Pancreas (tissue), 10 donors: ENCODE data around the gene ITK. TPM values are rescaled to one million over a fixed set of nuclear protein-coding genes. Genes with fewer than 3 reads are reported as not detected.

ENCODE experiments used
- ATAC-seq, 4 donors: fragments of 200-7000 bp; cut with Tn5 transposase; one replicate each; pipeline versions ENCODE4 v1.8.0 to v1.9.1; 2020; ENCODE audit warnings: mild to moderate bottlenecking in 4 of 4, moderate library complexity in 4 of 4
- DNase-seq, 6 donors: peaks; one replicate each; pipeline ENCODE4 v3.0.0-alpha.2; 2020
- FAIRE-seq: peaks from 2 replicates; lab custom pipeline; 2012; peaks lifted over from hg19 to GRCh38; lab: Jason Lieb, UNC
- H3K27ac ChIP-seq, 4 donors: fragments of 200-600 bp; sonication (generic); 1 replicate in 3 of 4; 2 replicates in 1 of 4; pipeline versions ENCODE4 v1.5.0 to v1.8.0; 2020
- H3K27me3 ChIP-seq, 4 donors: fragments of 200-600 bp; one replicate each; pipeline ENCODE4 v1.8.0; 2021
- H3K36me3 ChIP-seq, 3 donors: fragments of 200-600 bp; sonication (generic) in 1 of 3; one replicate each; pipeline versions ENCODE4 v1.5.0 to v1.8.0; 2020 to 2021
- H3K4me1 ChIP-seq, 3 donors: fragments of 200-600 bp; one replicate each; pipeline ENCODE4 v1.8.0; 2021
- H3K4me3 ChIP-seq, 4 donors: fragments of 200-600 bp; sonication (generic) in 2 of 4; one replicate each; pipeline versions ENCODE4 v1.5.0 to v1.8.0; 2020 to 2021
- H3K9me3 ChIP-seq, 4 donors: fragments of 200-600 bp; one replicate each; pipeline ENCODE4 v1.8.0; 2021
- WGBS, 2 donors: extraction: QIAGEN DNeasy Blood & Tissue Kit; methylation state at CpG; one replicate each; pipeline ENCODE4 v1.1.7; 2013; 5-methylcytosine and 5-hydroxymethylcytosine counted together
- intact Hi-C, 3 donors: fragments of 100-400 bp; cut with DNase I; formaldehyde crosslinking; loops; one replicate each; pipeline versions ENCODE4 v1.11.1 to v1.14.2; 2022
- polyA plus RNA-seq, 2 donors: library from polyadenylated mRNA; stranded (reverse); fragments of 200-250 nt; gene quantifications; one replicate each; pipeline ENCODE4 v1.2.3, GENCODE V29; 2013
- total RNA-seq, 6 donors: library from RNA; stranded (reverse); fragmentation: NEBNext Ultra II Directional in 4 of 6; extraction: Animal tissue kit (Norgen Biotek cat#: 25700) in 4 of 6; gene quantifications; one replicate each; pipeline versions ENCODE4 v1.2.1 to v1.2.4, GENCODE V29; 2021 to 2023
- TF ChIP-seq, protein P1 (sequence below), 4 donors: fragments of 200-600 bp; sonication (generic) in 3 of 4; IDR thresholded peaks; one replicate each; pipeline versions ENCODE4 v1.5.0 to v1.8.0; 2021; ENCODE audit warnings: antibody characterized with exemption in 4 of 4
- donor health status: healthy with polysubstance abuse.
- donor health status: DM: no; HTN: no; CAD: no; lungs with moderate emphysema.
- donor health status: DM: no; HTN: no; CAD: no.
- donor health status: control.
- donor health status: control.
- donor health status: Bipolar disorder and iron deficiency.
- donor health status: DM: yes; HTN: yes; CAD: no.
- donor health status: DM: no; HTN: no; CAD: no.
- donor health status: DM: no; HTN: no; CAD: no.
- donor health status: DM: yes; HTN: yes; CAD: no.

Gene ITK
- total and polyA plus RNA-seq, 8 donors, result 0.26 to 1.3 (median 0.71) TPM

GRCh38 chr5:157213527-157214243, 33.0 kb downstream of the ITK start:
- intact Hi-C loops, result no loop called here
- no peaks in the 10 kb centered on the region for H3K9me3 ChIP-seq
- no peaks in the 10 kb centered on the region for H3K4me1 ChIP-seq
- WGBS, 2 donors, result 72 to 75% methylated on average over 7 of the region's 7 CpGs
- FAIRE-seq, result no peak
- no peak for DNase-seq
- H3K36me3 ChIP-seq, result no peaks in the 10 kb centered on the region
- H3K4me3 ChIP-seq, result no peak overlapping the region
- H3K27ac ChIP-seq, result no peak overlapping the region
- TF ChIP-seq, protein P1, sequence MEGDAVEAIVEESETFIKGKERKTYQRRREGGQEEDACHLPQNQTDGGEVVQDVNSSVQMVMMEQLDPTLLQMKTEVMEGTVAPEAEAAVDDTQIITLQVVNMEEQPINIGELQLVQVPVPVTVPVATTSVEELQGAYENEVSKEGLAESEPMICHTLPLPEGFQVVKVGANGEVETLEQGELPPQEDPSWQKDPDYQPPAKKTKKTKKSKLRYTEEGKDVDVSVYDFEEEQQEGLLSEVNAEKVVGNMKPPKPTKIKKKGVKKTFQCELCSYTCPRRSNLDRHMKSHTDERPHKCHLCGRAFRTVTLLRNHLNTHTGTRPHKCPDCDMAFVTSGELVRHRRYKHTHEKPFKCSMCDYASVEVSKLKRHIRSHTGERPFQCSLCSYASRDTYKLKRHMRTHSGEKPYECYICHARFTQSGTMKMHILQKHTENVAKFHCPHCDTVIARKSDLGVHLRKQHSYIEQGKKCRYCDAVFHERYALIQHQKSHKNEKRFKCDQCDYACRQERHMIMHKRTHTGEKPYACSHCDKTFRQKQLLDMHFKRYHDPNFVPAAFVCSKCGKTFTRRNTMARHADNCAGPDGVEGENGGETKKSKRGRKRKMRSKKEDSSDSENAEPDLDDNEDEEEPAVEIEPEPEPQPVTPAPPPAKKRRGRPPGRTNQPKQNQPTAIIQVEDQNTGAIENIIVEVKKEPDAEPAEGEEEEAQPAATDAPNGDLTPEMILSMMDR (IDR thresholded peaks at IDR 0.05), result no peak
- no peaks in the 10 kb centered on the region for H3K27me3 ChIP-seq
- no peak for ATAC-seq

DNA sequence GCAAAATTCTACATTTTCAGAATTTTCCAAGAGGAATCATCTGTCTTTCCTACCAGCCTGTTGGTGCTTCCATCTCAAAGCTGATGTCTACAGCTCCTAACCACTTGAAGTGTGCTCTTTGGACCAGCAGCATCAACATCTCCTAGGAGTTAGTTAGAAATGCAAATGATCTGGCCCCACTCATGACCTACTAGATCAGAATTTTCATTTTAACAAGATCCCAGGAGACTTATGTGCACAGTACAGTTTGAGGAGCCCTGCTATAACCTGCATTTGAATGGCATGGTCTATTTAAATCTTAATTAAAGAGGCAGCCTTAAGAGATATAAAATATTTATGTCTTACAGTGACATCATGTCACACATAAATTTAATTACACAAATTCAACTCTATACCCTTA, 33.8 kb downstream of the ITK start:
- intact Hi-C loops, result no loop called here
- H3K9me3 ChIP-seq, result no peaks in the 10 kb centered on the region
- H3K36me3 ChIP-seq, result no peaks in the 10 kb centered on the region
- H3K4me3 ChIP-seq, result no peak overlapping the region
- FAIRE-seq, result no peak
- no peak overlapping the region for H3K27ac ChIP-seq
- ATAC-seq, result no peak
- TF ChIP-seq, protein P1 (IDR thresholded peaks at IDR 0.05), result no peak
- no peak for DNase-seq
- H3K27me3 ChIP-seq, result no peaks in the 10 kb centered on the region
- H3K4me1 ChIP-seq, result no peaks in the 10 kb centered on the region

- ATAC-seq (no peak), DNase-seq (no peak), FAIRE-seq (no peak)
- WGBS, 2 donors, result 70 to 82% methylated on average over 10 of the region's 10 CpGs
- Histone ChIP-seq H3K4me3 (no peak overlapping the region), H3K36me3 (no peaks in the 10 kb centered on the region), H3K9me3 (no peaks in the 10 kb centered on the region), H3K27ac (no peak overlapping the region), H3K27me3 (no peaks in the 10 kb centered on the region), H3K4me1 (no peaks in the 10 kb centered on the region)
- TF ChIP-seq, protein P1 (IDR thresholded peaks at IDR 0.05), result no peak
- intact Hi-C loops, result no loop called here
These were observed 34.3 kb downstream of the ITK start for GRCh38 chr5:157214861-157215513.

GRCh38 chr5:157215514-157216167, 35.0 kb downstream of the ITK start:
- no peak for ATAC-seq
- DNase-seq, result no peak
- Histone ChIP-seq H3K4me3 (no peak overlapping the region), H3K9me3 (no peaks in the 10 kb centered on the region), H3K27ac (no peak overlapping the region), H3K4me1 (no peaks in the 10 kb centered on the region), H3K27me3 (no peaks in the 10 kb centered on the region), H3K36me3 (no peaks in the 10 kb centered on the region)
- TF ChIP-seq, protein P1 (IDR thresholded peaks at IDR 0.05), result no peak
- intact Hi-C loops, result no loop called here
- 71 to 83% methylated on average over 5 of the region's 5 CpGs for WGBS, 2 donors
- no peak for FAIRE-seq
